ENCODE measurements around the gene SNAP25.

DNA sequence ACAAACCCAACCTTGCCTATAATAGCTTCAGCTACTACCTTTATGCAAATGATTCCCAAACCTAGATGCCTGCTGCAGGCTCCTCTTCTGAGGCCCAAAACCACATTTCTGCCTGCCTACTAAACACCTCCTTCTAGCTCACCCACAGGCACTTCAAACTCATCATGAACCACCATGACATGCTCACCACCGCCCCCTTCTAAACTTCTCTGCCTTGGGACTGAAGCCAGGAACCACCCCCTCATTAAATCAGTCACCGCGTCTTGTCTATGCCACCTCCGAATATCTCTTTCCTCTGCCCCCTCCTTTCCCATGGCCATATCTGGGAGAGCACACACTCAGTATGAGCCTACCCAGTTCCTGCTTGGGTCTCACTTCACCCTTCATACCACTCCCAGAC is 101.2 kb downstream of the SNAP25 start:
- TF ChIP-seq, protein P1, sequence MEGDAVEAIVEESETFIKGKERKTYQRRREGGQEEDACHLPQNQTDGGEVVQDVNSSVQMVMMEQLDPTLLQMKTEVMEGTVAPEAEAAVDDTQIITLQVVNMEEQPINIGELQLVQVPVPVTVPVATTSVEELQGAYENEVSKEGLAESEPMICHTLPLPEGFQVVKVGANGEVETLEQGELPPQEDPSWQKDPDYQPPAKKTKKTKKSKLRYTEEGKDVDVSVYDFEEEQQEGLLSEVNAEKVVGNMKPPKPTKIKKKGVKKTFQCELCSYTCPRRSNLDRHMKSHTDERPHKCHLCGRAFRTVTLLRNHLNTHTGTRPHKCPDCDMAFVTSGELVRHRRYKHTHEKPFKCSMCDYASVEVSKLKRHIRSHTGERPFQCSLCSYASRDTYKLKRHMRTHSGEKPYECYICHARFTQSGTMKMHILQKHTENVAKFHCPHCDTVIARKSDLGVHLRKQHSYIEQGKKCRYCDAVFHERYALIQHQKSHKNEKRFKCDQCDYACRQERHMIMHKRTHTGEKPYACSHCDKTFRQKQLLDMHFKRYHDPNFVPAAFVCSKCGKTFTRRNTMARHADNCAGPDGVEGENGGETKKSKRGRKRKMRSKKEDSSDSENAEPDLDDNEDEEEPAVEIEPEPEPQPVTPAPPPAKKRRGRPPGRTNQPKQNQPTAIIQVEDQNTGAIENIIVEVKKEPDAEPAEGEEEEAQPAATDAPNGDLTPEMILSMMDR (IDR thresholded peaks at IDR 0.05): no peak
- TF ChIP-seq POLR2A (IDR thresholded peaks at IDR 0.05) (no peak), POLR2AphosphoS5 (IDR thresholded peaks at IDR 0.05) (no peak)
